ENCODE results near the gene CENPO.

Gene CENPO

GRCh38 chr2:24825883-24826772, 32.9 kb downstream of the CENPO start:
- DNase-seq (ENCODE audit: extremely low read depth, low read depth) = no peak
- H3K4me3 ChIP-seq (replicated peaks; ENCODE audit: low read depth, low read length) = no peak overlapping the region
- TF ChIP-seq CTCF (IDR thresholded peaks at IDR 0.05; ENCODE audit: low read depth, low read length, missing control alignments) = no peak

GRCh38 chr2:24826773-24827145, 33.5 kb downstream of the CENPO start:
- no peak for DNase-seq (ENCODE audit: extremely low read depth, low read depth)
- no peak for TF ChIP-seq CTCF (IDR thresholded peaks at IDR 0.05; ENCODE audit: low read depth, low read length, missing control alignments)
- no peak overlapping the region for H3K4me3 ChIP-seq (replicated peaks; ENCODE audit: low read depth, low read length)

- peak; percentile 72 for DNase-seq (ENCODE audit: extremely low read depth, low read depth)
- peak; percentile 93 for TF ChIP-seq CTCF (IDR thresholded peaks at IDR 0.05; ENCODE audit: low read depth, low read length, missing control alignments)
These were observed 34.4 kb downstream of the CENPO start for GRCh38 chr2:24827321-24828237.

GRCh38 chr2:24828238-24828996, 35.2 kb downstream of the CENPO start:
- no peak overlapping the region for H3K4me3 ChIP-seq (replicated peaks; ENCODE audit: low read depth, low read length)
- TF ChIP-seq CTCF (IDR thresholded peaks at IDR 0.05; ENCODE audit: low read depth, low read length, missing control alignments) = no peak
- DNase-seq (ENCODE audit: extremely low read depth, low read depth) = no peak

More at GRCh38 chr2:24827321-24828237, 34.4 kb downstream of the CENPO start:
- H3K4me3 ChIP-seq (replicated peaks; ENCODE audit: low read depth, low read length) = no peak overlapping the region

GRCh38 chr2:24830351-24830750, 37.1 kb downstream of the CENPO start:
- no peak for DNase-seq (ENCODE audit: extremely low read depth, low read depth)
- H3K4me3 ChIP-seq (replicated peaks; ENCODE audit: low read depth, low read length) = no peak overlapping the region
- no peak for TF ChIP-seq CTCF (IDR thresholded peaks at IDR 0.05; ENCODE audit: low read depth, low read length, missing control alignments)

- no peak for DNase-seq (ENCODE audit: extremely low read depth, low read depth)
- no peak for TF ChIP-seq CTCF (IDR thresholded peaks at IDR 0.05; ENCODE audit: low read depth, low read length, missing control alignments)
These were observed 37.6 kb downstream of the CENPO start for GRCh38 chr2:24830786-24831185.

More at GRCh38 chr2:24830786-24831185, 37.6 kb downstream of the CENPO start:
- no peak overlapping the region for H3K4me3 ChIP-seq (replicated peaks; ENCODE audit: low read depth, low read length)

Measured in HFF-Myc (cell line).